Measurements from ENCODE around the gene ABCD4.
A peak's percentile ranks its signal among the peaks of the same experiment; 100 is the strongest.
"Not testable (repeated sequence)": the region's sequence is repeated elsewhere in the genome, so short reads cannot be mapped to it uniquely, and the experiment has no call there.

The ABCD4 gene

DNA sequence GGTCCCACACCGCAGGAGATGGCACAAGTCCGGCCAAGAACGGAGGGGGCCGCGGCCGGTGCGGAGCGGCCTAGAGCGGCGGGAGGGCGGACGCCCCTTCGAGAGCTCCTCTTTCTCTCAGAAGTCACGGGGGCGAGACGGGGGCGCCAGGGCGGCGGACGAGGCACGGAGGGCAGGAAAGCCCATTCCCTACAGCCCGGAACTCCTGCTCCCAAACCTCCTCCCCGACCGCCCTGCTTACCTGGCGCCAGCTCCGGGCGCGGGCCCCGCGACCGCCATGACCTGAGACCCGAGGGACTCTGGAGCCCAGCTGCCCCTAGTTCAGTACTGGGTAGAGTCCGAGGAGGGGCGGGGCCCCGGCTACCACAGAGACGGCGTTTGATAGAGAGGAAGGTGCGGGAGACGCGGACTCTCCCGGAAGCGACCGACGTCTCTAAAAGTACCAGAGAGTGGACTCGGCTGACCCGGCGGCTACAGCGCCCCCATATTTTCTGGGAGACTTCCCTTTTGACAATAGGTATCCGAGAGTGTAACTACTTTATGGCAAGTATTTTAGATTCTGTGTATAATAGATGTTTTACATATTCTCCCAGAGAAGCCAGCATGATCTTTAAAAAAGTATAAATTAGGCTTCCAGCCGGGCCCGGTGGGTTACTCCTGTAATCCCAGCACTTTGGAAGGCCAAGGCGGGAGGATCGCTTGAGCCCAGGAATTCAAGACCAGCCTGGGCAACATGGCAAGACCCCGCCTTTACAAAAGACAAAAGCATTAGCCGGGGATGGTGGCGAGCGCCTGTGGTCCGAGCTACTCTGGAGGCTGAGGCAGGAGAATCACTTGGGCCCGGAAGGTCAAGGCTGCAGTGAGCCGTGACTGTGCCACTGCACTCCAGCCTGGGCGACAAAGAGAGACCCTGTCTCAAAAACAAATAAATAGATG lies at the start of gene ABCD4:
TSS of gene ABCD4 (minus strand) at position 301 of the 936 bp plus-strand sequence. CDS start at position 279, 22 bp downstream.
- peak; percentile 84 for DNase-seq

DNA sequence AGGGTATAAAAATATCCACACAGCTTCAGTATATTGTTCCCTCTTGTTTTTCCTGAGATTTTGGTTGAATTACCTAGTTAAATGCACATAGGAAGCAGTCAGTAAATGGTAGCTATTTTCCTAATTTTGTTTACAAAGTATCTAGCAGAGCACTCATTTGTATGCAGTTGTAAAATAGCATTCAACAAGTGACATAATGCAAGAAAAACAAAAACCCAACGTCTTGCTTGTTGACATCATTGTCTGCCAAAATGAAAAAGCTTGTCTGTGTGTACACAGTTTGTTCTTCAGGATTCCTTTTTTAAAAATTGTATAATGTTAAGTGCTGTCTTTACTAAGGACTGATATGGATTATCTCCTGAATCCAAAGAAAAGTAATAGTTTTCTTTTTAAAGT lies 48.2 kb upstream of the ABCD4 start:
- DNase-seq, result no peak

DNA sequence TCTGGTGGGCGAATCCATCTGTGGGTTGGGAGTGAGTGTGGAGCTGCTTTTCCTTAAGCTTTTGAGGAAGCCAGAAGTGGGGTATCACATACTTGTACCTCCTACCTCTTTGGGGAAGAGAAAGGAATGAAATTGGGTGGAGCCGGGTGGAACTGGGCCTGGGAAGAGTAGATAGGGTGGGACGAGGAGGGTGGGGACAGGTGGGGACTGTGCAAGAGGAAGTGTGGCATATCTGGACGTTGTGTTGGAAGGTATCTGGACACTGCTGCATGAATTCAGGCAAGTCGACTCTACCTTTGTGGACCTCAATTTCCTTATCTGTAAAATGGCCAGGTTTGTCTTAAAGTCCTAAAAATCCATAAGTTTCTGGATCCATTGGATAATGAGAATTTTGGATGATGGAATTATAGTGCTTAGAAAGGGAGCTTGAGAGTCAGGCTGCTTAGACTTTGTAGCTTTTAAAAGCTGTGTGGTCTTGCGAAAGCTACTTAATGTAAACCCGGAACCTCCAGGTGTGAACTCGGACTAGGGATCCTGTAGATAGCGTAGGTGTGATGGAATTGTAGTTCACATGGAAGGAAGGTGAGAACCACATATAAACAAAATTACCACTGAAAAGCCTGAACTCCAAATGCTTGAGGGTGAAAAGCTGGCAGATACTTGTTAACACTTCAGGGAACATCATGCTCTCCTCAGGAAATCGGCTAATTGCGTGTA lies 47.6 kb upstream of the ABCD4 start:
- DNase-seq, result no peak

DNA sequence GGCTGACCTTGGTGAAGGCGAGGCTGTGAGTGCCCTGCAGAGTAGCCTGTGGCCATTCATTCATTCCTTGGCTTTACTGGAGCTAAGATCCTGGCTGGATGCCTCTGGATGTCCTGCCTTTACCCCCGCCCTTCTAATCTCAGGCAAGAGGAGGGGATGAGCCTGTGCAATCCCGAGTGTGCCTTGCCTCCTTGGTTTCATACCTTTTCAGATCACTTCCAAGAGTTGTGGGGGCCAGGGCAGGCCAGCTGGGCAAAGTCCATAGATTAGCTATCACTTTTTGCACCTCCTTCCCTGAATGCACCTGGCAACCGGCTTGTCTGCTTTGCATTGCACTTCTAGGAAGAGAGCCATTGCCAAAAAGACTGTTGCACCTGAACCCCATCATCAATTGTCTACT lies 47.0 kb upstream of the ABCD4 start:
- DNase-seq, result no peak

DNA sequence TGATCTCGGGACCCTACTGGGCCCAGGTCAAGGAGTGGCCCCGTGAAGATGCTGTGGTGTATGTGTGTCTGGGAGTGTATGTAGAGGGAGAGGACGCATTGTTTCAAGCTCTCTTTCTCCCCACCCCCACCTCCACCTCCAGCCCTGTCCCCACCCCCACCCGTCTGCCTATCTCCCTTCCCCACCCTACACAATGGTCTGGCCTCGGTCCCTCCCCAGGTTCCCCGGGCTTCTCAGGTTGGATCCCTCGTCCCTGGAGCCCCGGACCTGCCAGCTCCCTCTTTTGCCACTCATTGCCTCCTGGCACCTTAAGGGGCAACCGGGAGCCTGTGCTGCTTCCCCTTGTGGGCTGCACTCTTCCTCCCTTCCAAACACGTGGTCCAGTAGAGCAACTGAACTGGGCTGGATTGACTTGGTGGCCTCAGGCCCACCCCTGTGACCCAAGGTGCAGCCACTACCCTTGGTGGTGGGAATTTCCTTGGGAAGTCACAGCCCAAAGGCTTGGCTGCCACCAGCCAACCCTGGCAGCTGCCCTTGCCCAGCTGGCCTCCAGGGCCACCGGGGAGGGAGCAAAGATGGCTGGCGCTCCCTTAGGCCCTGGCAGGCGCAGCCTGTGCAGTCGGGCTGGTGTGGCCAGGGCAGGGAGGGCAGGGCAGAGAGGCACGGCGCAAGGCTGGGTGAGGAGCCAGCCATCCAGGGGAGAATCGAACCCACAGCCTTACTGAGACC lies 46.2 kb upstream of the ABCD4 start:
- no peak for DNase-seq

DNA sequence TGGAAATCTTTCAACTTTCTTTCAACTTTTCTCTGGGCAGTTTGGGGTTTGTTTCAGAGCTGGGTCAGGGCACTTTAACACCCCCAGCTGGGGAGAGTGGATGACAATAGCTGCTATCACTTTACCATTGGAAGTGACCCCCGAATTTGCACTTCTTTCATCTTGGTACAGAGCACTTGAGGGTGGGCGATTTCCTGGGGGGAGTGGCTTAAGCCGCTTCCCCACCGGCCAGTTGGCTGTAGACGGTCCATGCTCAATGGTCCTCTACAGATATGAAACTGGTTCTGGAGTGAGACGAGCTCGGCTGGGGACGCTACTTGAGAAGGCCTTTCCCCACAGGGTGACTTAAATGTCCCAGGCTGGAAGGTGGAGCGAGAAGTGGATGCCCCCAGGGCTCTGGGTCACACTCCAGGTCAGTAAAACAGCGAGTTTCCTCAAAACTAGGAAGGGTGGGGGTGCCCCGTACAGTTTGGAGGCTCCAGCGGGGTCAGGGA lies 45.6 kb upstream of the ABCD4 start, which contains the start of gene VRTN:
TSS of gene VRTN (plus strand) at position 231 of the 494 bp plus-strand sequence. CDS start 8,313 bp downstream, outside the sequence.
- no peak for DNase-seq

DNA sequence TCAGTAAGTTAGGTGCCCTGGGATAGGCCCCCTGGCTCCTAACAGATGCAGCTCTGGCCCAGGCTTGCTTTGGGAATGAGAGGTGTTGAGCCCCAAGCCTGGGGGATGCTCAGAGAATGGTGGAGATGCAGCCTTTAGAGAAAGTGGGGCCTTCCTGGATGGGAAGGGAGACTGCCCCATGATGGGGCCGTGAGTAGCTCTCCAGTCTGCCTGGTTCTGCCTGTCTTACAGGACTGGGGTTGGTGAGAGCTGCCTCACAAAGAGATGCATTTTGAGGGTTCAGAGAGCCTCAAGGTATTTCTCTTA lies 45.0 kb upstream of the ABCD4 start:
- no peak for DNase-seq

DNA sequence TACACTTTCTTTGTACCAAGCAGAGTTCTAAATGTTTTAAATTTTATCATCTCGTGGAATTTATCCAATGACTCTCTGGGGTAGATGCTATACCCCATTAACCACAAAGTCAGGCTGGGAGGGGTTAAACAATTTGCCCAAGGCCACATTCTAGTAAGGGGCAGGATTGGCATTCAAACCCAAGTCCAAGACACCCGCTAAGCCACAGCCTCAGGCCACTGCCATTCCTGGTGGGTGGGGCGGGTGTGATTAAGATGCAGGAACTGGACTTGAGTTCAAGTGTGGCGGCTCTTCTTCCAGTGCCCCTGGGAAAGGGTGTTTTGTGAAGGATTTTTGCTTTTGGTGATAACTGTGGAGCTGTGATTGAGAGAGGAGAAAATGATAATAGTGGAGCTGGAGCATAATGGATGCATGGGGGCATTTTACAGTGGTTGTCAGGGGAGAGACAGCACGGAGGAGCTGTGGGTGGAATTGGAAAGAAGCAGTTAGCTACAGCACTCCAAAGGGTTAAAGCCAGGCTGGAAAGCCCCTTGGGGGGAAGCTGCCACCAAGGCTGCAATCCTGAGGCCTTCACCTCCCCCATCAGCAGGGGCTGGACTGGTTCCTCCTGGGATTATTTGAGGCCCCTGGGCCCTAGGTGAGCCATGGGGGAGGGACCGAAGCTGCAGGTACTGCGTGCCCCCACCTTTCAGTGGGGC lies 44.5 kb upstream of the ABCD4 start:
- no peak for DNase-seq

DNA sequence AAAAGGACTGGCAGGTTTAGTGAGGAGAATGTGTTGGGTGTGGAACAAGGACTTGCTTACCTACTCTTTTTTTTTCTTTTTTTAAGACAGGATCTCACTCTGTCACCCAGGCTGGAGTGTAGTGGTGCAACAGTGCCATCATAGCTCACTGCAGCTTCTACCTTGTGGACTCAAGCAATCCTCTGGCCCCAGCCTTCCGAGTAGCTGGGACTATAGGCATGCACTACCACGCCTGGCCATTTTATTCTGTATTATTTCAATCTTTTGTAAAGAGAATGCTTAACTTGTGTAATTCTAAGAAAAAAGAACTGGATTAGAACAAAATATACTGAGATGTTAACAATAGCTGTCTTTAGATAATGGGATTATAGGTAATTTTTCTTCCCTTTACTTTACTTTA lies 43.6 kb upstream of the ABCD4 start:
- DNase-seq, result no peak

DNA sequence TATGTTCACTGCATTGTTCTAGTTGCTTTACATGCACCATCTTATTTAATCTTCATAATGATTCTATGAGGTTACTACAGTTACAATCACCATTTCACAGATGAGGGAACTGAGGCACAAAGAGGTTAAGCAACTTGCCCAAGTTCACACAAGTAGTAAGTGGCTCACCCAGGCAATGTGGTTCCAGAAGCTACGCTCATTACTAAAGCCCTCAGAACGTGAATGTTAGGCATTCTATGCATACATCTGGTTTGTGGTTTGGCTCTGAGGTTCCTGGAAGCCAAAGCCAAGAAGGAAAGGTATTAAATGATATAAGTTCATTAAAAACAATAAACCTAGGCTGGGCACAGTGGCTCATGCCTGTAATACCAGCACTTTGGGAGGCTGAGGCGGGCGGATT lies 31.2 kb upstream of the ABCD4 start:
- no peak for DNase-seq

DNA sequence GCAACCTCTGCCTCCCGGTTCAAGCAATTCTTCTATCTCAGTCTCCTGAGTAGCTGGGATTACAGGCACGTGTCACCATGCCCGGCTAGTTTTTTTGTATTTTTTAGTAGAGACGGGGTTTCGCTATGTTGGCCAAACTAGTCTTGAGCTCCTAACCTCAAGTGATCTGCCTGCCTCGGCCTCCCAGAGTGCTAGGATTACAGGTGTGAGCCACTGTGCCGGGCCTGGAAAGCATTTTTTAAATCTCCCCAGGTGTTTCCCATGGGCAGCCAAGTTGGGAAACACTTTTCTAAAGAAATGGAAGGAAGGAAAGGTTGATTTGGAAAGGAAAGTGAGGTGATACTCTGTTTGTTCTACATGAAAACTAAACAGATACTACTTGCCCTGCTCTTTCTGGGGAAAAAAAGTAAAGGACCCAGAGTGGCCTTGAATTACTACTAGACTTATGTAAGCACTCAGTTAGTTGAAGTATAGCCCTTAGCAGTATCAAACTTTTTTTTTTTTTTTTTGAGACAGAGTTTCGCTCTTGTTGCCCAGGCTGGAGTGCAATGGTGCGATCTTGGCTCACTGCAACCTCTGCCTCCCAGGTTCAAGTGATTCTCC lies 27.3 kb upstream of the ABCD4 start:
- not testable (repeated sequence) for DNase-seq

DNA sequence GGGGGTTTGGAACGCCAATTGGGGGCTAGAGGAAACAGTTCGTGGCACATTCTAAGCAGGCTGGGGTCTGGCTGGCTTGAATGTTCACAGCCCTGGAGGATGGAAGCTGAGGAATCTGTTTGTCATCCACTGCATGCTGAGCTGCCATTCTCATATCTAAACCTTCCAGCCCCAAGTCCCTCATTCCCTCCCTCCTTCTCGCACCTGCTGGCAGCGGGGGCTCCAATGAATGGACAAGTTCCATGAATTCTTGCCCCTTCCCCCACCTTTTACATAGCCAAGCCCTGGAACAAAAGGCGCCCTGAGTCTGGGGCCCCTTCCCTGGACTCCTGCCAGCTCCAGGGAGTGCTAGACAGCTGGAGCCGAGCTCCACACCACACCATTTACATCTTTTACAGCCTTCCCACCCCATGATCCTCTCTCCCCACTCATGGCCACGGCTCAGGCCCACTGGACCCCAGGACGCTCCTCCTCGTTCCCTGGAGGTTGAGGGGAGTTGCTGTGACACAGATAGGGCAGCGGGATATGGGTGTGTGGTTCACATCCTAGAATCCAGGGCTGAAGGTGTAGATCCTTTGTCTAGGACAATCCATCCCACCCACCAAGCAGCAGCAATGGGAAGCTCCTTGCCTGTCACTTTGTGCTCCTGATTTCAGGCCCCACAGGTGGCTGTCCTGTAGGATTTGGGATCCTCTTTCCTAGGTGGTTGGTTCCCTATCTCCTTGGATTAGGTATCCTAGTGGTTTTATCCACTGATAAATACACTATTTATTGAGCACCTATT lies 23.8 kb upstream of the ABCD4 start:
- no peak for DNase-seq

DNA sequence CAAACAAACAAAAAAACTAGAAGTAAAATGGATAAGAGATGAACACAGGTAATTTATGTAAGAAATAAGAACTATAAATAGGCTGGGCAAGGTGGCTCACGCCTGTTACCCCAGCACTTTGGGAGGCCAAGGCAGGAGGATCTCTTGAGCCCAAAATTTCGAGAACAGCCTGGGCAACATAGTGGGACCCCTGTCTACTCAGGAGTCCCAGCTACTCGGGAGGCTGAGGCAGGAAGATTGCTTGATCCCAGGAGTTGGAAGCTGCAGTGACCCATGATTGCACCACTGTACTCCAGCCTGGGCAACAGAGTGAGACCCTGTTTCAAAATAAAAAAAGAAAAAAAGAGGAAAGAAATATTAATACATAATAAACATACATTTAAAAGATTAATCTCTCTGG lies 22.7 kb upstream of the ABCD4 start:
- DNase-seq, result no peak

DNA sequence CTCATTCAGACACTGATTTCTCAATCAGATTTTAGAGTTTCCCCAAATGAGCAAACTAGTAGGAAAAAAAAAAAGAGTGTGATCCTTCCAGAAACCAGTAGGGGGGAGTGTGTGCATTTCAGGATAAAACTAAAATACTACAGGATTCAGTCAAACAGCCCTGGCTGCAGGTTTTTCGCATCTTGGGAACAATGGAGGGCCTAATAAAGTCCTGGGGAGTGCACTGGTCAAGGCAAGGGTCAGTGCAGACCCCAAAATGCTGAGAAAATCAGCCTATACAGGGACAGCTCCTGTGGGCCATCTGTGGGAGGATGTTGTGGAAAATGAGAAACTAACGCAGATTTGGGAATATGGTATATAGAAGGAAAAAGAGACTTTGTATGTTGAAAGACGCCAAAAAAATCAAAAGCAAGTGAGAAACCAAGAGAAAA lies 22.2 kb upstream of the ABCD4 start:
- no peak for DNase-seq

DNA sequence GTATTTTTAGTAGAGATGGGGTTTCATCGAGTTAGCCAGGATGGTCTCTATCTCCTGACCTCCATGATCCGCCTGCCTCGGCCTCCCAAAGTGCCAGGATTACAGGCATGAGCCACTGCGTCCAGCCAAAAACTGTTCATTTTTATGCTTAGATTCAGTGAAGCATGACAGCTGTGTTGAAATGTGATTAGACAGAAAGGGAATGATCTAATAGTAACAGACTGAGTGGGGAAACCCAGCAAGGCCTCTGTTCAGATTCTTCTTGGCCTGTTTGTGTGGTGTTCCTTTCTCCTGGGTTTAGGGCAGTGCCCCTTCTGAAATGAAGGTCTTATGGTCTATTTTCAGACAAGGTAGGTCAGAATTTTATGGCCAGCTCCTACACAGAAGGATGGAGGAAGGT lies 11.8 kb upstream of the ABCD4 start:
- no peak for DNase-seq

DNA sequence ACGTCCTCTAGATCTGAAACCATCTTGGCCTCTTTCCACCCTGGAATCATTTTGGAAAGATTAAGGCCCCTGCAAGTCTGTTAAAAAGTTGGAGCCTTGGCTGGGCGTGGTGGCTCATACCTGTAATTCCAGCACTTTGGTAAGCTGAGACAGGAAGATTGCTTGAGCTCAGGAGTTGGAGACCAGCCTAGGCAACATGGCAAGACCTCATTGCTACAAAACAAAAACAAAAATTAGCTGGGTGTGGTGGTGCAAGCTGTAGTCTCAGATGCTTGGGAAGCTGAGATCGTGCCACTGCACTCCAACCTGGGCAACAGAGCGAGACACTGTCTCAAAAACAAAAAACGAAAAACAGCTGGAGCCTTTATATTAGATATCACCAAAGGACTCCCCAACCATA lies 10.9 kb upstream of the ABCD4 start:
- no peak for DNase-seq

DNA sequence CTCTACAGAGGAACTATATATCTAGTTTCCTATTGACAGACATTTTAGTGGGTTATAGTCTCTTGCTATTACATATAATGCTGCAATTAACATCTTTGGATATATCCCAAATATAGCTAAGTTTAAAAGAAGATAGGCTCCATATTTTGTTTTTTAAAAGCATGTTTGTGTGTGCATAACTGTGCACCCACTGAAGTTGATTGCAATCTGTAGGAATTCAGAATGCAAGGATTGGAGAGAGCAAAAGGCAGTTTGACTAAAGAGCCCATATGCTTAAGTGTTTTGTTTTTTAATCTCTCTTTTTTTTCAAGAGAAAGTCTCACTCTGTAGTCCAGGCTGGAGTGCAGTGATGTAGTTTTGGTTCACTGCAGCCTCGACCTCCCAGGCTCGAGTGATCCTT lies 9.4 kb upstream of the ABCD4 start:
- no peak for DNase-seq

DNA sequence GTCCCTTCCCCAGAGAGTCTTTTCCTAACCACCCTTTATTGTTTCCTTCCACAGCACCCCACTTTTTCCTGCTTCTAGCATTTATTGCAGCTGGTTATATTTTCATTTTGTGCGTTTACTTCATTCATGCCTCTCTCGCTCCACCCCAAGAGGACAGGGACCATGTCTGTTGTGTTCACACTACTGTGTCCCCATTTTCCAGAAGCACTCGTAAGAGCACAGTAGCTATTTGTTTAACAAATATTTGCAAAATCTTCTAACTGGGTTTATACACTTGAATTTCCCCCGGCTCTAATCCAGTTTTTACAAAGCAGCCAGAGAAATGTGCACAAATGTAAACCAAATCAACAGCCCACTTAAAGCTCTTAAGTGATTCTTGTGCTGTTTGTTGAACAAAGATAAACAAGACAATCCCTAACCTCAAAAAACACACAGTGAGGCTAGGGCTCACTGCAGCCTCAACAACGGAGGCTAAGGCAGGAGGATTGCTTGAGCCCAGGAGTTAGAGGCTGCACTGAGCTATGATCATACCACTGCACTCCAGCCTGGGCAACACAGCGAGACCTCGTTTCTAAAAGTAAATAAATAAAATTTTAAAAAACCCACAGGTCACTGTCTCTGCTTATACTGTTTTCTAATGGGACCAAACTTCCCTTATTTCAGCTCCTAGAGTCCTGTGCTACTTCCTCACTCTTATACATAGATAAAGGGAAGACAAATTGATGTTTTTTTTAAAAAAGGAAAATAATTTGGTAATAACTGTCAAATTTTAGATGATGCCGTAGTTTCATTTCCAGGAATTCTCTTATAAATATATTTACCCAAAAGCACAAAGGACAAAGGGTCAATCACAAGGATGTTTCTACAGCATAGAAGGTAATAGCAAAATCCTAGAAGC lies 6.6 kb upstream of the ABCD4 start:
- no peak for DNase-seq

DNA sequence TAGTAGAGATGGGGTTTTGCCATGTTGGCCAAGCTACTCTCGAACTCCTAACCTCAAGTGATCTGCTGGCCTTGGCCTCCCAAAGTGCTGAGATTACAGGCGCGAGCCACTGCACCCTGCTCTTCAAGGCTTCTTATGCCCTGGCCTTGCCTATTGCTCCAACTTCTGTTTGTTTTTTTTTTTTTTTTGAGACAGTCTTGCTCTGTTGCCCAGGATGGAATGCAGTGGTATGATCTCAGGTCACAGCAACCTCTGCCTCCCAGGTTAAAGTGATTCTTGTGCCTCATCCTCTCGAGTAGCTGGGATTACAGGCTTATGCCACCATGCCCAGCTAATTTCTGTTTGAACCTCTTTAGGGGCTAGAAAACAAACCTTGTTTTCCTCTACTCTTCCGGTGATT lies 6.0 kb upstream of the ABCD4 start:
- DNase-seq, result no peak

DNA sequence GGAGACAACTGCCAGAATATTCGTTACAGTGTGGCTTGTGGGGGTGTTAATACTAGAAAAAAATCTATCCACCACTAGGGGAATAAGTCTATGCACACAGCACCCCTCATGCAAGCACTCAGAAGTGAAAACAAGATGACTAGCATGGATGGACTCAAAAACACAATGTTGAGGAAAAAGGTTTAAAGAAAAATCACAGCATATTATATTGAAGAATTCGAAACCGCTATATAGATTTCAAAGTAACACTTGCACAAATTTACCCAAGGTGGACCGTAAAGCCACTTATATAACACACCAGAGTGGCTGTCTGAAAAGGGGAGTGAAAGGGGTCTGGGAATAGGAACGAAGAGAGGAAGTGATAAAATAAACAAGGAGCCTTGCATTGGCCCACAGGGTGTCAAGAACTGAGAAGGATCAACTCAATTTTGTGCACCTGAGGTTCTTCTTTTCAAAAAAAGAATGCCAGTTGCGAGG lies 544 bp downstream of the ABCD4 start:
- no peak for DNase-seq
